B cell (primary cell): ENCODE results near the gene PCBP2. TPM values are rescaled to one million over a fixed set of nuclear protein-coding genes. Genes with fewer than 3 reads are reported as not detected.

Source experiments
- ATAC-seq: fragments of 200-7000 bp; cut with Tn5 transposase; one replicate; pipeline ENCODE4 v1.10.0; 2021; ENCODE audit warnings: low read depth, mild to moderate bottlenecking, moderate number of reproducible peaks, moderate library complexity
- CTCF ChIA-PET: fragments of 350-600 bp; sonication (Branson Sonifier 250); formaldehyde crosslinking; loops from one replicate; lab custom pipeline; 2021; ENCODE audit warnings: antibody characterized with exemption, inconsistent platforms; lab: Charles Lee
- POLR2A ChIA-PET: fragments of 350-600 bp; sonication (Branson Sonifier 250); formaldehyde crosslinking; loops from one replicate; lab custom pipeline; 2021; ENCODE audit warnings: antibody characterized with exemption; lab: Charles Lee
- DNase-seq: peaks from one replicate; pipeline ENCODE4 v3.0.0; 2013
- H2AFZ ChIP-seq: 2 replicates; pipeline ENCODE4 v1.6.1; 2012; ENCODE audit warnings: mild to moderate bottlenecking, low read depth, low read length; ENCODE audit not compliant: insufficient read depth, poor library complexity, severe bottlenecking
- H3K27ac ChIP-seq, 2 donors: 1 replicate in 1 of 2; 2 replicates in 1 of 2; pipeline ENCODE4 v1.5.1; 2012 to 2013; ENCODE audit warnings: low read length in 2 of 2, mild to moderate bottlenecking in 2 of 2, moderate library complexity in 1 of 2
- H3K27me3 ChIP-seq, 4 experiments: fragments of 200-600 bp in 1 of 4; sonication (generic) in 1 of 4; replicated peaks in 1 of 4; 1 replicate in 2 of 4; 2 replicates in 2 of 4; pipeline versions ENCODE4 v1.6.1 to v1.7.0; 2013 to 2016; ENCODE audit warnings: low read length in 3 of 4, mild to moderate bottlenecking in 2 of 4, mixed read lengths in 1 of 4, moderate library complexity in 1 of 4; ENCODE audit not compliant: insufficient read depth in 4 of 4, control insufficient read depth in 3 of 4; ENCODE audit errors: control extremely low read depth in 1 of 4
- H3K36me3 ChIP-seq, 2 experiments: replicated peaks in 1 of 2; 1 replicate in 1 of 2; 2 replicates in 1 of 2; pipeline versions ENCODE4 v1.6.1 to v1.7.1; 2013; ENCODE audit warnings: low read length in 1 of 2; ENCODE audit not compliant: insufficient read depth in 2 of 2, control insufficient read depth in 1 of 2; ENCODE audit errors: control extremely low read depth in 1 of 2, extremely low read depth in 1 of 2
- H3K4me1 ChIP-seq, 2 donors: fragments of 200-600 bp in 1 of 2; sonication (generic) in 1 of 2; 1 replicate in 1 of 2; 2 replicates in 1 of 2; pipeline versions ENCODE4 v1.5.1 to v1.6.1; 2013 to 2017; ENCODE audit warnings: low read length in 2 of 2; ENCODE audit not compliant: control insufficient read depth in 2 of 2, insufficient read depth in 2 of 2
- H3K4me2 ChIP-seq: replicated peaks from 2 replicates; pipeline ENCODE3; 2012; ENCODE audit warnings: mild to moderate bottlenecking, low read depth, low read length; ENCODE audit not compliant: poor library complexity, severe bottlenecking
- H3K4me3 ChIP-seq, 5 experiments: fragments of 200-600 bp in 1 of 5; sonication (generic) in 1 of 5; 1 replicate in 3 of 5; 2 replicates in 2 of 5; pipeline versions ENCODE4 v1.5.1 to v1.7.0; 2011 to 2016; ENCODE audit warnings: low read length in 4 of 5, mild to moderate bottlenecking in 4 of 5, low read depth in 2 of 5, control low read depth in 1 of 5, moderate library complexity in 1 of 5; ENCODE audit not compliant: insufficient read depth in 1 of 5; ENCODE audit errors: control extremely low read depth in 1 of 5, extremely low read depth in 1 of 5
- H3K79me2 ChIP-seq: fragments of 200-600 bp; sonication (generic); one replicate; pipeline ENCODE4 v1.6.0; 2016; ENCODE audit warnings: low read length; ENCODE audit not compliant: control insufficient read depth, insufficient read depth
- H3K9ac ChIP-seq: fragments of 200-600 bp; sonication (generic); 2 replicates; pipeline ENCODE4 v1.6.1; 2017; ENCODE audit warnings: mild to moderate bottlenecking, low read length, moderate library complexity
- H3K9me3 ChIP-seq, 3 donors: one replicate each; pipeline versions ENCODE4 v1.6.1 to v1.7.1; 2013; ENCODE audit warnings: low read length in 2 of 3; ENCODE audit not compliant: control insufficient read depth in 2 of 3, insufficient read depth in 1 of 3; ENCODE audit errors: control extremely low read depth in 1 of 3
- H4K20me1 ChIP-seq: 2 replicates; pipeline ENCODE4 v1.6.0; 2012; ENCODE audit warnings: mild to moderate bottlenecking, low read length; ENCODE audit not compliant: insufficient read depth, control insufficient read depth, poor library complexity, severe bottlenecking
- H3K27ac Mint-ChIP-seq: one replicate; pipeline ENCODE4 v1.8.0; 2021; ENCODE audit warnings: mixed read lengths
- H3K27me3 Mint-ChIP-seq: one replicate; pipeline ENCODE4 v1.8.0; 2021; ENCODE audit warnings: mixed read lengths
- H3K4me1 Mint-ChIP-seq: one replicate; pipeline ENCODE4 v1.8.0; 2021; ENCODE audit warnings: mixed read lengths
- H3K4me3 Mint-ChIP-seq: one replicate; pipeline ENCODE4 v1.8.0; 2021; ENCODE audit warnings: mixed read lengths
- H3K9me3 Mint-ChIP-seq: one replicate; pipeline ENCODE4 v1.8.0; 2022; ENCODE audit warnings: mixed read lengths; ENCODE audit not compliant: insufficient read depth
- EZH2 ChIP-seq: IDR thresholded peaks from 2 replicates; pipeline ENCODE4 v1.6.1; 2012; ENCODE audit warnings: borderline replicate concordance, low read depth, mild to moderate bottlenecking, moderate library complexity, low read length; ENCODE audit not compliant: insufficient read depth, poor library complexity, severe bottlenecking
- WGBS: methylation state at CpG from one replicate; pipeline ENCODE4 v1.1.5; 2013; ENCODE audit warnings: missing lambda C conversion rate; ENCODE audit not compliant: insufficient coverage; 5-methylcytosine and 5-hydroxymethylcytosine counted together
- intact Hi-C: fragments of 100-400 bp; cut with micrococcal nuclease; formaldehyde crosslinking; loops from one replicate; pipeline ENCODE4 v1.10.0; 2022
- polyA plus RNA-seq: library from polyadenylated mRNA; depleted of rRNA; stranded (reverse); fragments of >200 nt; gene quantifications from 2 replicates; pipeline ENCODE4 v1.2.3, GENCODE V29; 2012
- total RNA-seq, 2 donors: library from RNA; stranded (reverse); fragments of 120-200 nt in 1 of 2; gene quantifications; 1 replicate in 1 of 2; 2 replicates in 1 of 2; pipeline versions ENCODE4 v1.2.3 to v1.2.4, GENCODE V29; 2013 to 2022
- TF ChIP-seq, protein P1 (sequence below): fragments of 200-600 bp; IDR thresholded peaks from one replicate; pipeline ENCODE4 v1.8.0; 2022; ENCODE audit warnings: antibody characterized with exemption, mild to moderate bottlenecking

Gene PCBP2
- total and polyA plus RNA-seq, 2 donors (not counting 1 experiment from before 2014, with no cell fraction given), result 492 to 944 TPM

DNA sequence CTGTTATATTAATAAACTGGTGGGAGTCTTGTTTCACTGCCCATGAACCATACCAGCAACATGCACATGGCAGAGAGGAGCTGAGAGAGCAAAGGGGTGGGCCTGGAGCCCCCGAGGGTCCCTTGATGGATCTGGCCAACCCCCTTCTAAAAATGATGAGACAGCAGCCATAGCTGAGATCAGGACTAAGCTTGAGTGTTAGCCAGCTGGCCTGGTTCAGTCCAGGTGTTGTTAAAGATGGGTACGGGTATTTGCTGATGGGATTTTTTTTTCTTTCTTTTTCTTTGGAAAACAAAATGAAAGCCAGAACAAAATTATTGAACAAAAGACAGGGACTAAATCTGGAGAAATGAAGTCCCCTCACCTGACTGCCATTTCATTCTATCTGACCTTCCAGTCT, 16.0 kb downstream of the PCBP2 start:
- TF ChIP-seq EZH2, result no peak
- TF ChIP-seq, protein P1, sequence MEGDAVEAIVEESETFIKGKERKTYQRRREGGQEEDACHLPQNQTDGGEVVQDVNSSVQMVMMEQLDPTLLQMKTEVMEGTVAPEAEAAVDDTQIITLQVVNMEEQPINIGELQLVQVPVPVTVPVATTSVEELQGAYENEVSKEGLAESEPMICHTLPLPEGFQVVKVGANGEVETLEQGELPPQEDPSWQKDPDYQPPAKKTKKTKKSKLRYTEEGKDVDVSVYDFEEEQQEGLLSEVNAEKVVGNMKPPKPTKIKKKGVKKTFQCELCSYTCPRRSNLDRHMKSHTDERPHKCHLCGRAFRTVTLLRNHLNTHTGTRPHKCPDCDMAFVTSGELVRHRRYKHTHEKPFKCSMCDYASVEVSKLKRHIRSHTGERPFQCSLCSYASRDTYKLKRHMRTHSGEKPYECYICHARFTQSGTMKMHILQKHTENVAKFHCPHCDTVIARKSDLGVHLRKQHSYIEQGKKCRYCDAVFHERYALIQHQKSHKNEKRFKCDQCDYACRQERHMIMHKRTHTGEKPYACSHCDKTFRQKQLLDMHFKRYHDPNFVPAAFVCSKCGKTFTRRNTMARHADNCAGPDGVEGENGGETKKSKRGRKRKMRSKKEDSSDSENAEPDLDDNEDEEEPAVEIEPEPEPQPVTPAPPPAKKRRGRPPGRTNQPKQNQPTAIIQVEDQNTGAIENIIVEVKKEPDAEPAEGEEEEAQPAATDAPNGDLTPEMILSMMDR, result no peak
- Mint-ChIP-seq H3K4me3 (no peak overlapping the region), H3K4me1 (peaks cover 4% of the 10 kb centered on the region), H3K27ac (no peak overlapping the region), H3K27me3 (no peaks in the 10 kb centered on the region), H3K9me3 (no peaks in the 10 kb centered on the region)
- Histone ChIP-seq H3K4me1 (no peaks in the 10 kb centered on the region), H3K27ac (no peak overlapping the region), H3K27me3 (no peaks in the 10 kb centered on the region), H4K20me1 (peaks cover 87% of the 10 kb centered on the region), H2AFZ (no peak overlapping the region), H3K4me2 (no peak overlapping the region), H3K9ac (no peak overlapping the region), H3K4me3 (no peak overlapping the region), H3K9me3 (no peaks in the 10 kb centered on the region), H3K79me2 (peaks cover 74% of the 10 kb centered on the region), H3K36me3 (peaks cover 22 to 99% of the 10 kb centered on the region in 2 experiments)
- DNase-seq, result no peak
- CTCF ChIA-PET, result interaction anchor here (0.6 to 1.1 kb wide), 2 partner anchors 10 to 115 kb away, joined by 3 to 4 read pairs; no protein-coding TSS in a partner anchor
- no peak for ATAC-seq
- 100% methylated on average over 1 of the region's 2 CpGs for WGBS
- POLR2A ChIA-PET, result interaction anchor here (0.6 to 0.7 kb wide), 3 partner anchors 21 to 202 kb away, joined by 3 read pairs; no protein-coding TSS in a partner anchor
- intact Hi-C loops, result no loop called here

GRCh38 chr12:53468282-53468681, 16.4 kb downstream of the PCBP2 start:
- H4K20me1 ChIP-seq, result peaks cover 87% of the 10 kb centered on the region
- intact Hi-C loops, result no loop called here
- DNase-seq, result no peak

More at GRCh38 chr12:53468282-53468681, 16.4 kb downstream of the PCBP2 start:
- peaks cover 22 to 96% of the 10 kb centered on the region in 2 experiments for H3K36me3 ChIP-seq
- H3K4me1 Mint-ChIP-seq, result peaks cover 4% of the 10 kb centered on the region
- no CpG with 5 or more reads among the region's 1 CpG for WGBS
- TF ChIP-seq, protein P1, result no peak
- no peak for TF ChIP-seq EZH2
- H3K79me2 ChIP-seq, result peaks cover 73% of the 10 kb centered on the region
- no peak overlapping the region for H3K4me3 ChIP-seq
- CTCF ChIA-PET, result interaction anchor here (0.6 to 1.1 kb wide), 2 partner anchors 10 to 115 kb away, joined by 3 to 4 read pairs; no protein-coding TSS in a partner anchor
- H3K9me3 Mint-ChIP-seq, result no peaks in the 10 kb centered on the region
- no peaks in the 10 kb centered on the region for H3K27me3 Mint-ChIP-seq
- POLR2A ChIA-PET, result interaction anchor here (0.6 to 0.7 kb wide), 3 partner anchors 20 to 202 kb away, joined by 3 read pairs; no protein-coding TSS in a partner anchor
- no peak overlapping the region for H3K4me2 ChIP-seq
- H3K4me1 ChIP-seq, result no peaks in the 10 kb centered on the region
- H3K27ac Mint-ChIP-seq, result no peak overlapping the region
- H3K4me3 Mint-ChIP-seq, result no peak overlapping the region
- H2AFZ ChIP-seq, result no peak overlapping the region
- H3K9ac ChIP-seq, result no peak overlapping the region
- H3K27me3 ChIP-seq, result no peaks in the 10 kb centered on the region
- ATAC-seq, result no peak
- no peaks in the 10 kb centered on the region for H3K9me3 ChIP-seq
- no peak overlapping the region for H3K27ac ChIP-seq
